GM18907 (cell line): ENCODE results near the gene ADD2.
"Not testable (repeated sequence)": the region's sequence is repeated elsewhere in the genome, so short reads cannot be mapped to it uniquely, and the experiment has no call there.

ENCODE experiments used
- ATAC-seq: cut with Tn5 transposase; IDR thresholded peaks from one replicate; pipeline ENCODE4 v1.9.1; 2021; ENCODE audit warnings: mild to moderate bottlenecking, moderate library complexity; ENCODE audit not compliant: unreplicated experiment

ADD2 gene, protein sequence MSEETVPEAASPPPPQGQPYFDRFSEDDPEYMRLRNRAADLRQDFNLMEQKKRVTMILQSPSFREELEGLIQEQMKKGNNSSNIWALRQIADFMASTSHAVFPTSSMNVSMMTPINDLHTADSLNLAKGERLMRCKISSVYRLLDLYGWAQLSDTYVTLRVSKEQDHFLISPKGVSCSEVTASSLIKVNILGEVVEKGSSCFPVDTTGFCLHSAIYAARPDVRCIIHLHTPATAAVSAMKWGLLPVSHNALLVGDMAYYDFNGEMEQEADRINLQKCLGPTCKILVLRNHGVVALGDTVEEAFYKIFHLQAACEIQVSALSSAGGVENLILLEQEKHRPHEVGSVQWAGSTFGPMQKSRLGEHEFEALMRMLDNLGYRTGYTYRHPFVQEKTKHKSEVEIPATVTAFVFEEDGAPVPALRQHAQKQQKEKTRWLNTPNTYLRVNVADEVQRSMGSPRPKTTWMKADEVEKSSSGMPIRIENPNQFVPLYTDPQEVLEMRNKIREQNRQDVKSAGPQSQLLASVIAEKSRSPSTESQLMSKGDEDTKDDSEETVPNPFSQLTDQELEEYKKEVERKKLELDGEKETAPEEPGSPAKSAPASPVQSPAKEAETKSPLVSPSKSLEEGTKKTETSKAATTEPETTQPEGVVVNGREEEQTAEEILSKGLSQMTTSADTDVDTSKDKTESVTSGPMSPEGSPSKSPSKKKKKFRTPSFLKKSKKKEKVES

DNA sequence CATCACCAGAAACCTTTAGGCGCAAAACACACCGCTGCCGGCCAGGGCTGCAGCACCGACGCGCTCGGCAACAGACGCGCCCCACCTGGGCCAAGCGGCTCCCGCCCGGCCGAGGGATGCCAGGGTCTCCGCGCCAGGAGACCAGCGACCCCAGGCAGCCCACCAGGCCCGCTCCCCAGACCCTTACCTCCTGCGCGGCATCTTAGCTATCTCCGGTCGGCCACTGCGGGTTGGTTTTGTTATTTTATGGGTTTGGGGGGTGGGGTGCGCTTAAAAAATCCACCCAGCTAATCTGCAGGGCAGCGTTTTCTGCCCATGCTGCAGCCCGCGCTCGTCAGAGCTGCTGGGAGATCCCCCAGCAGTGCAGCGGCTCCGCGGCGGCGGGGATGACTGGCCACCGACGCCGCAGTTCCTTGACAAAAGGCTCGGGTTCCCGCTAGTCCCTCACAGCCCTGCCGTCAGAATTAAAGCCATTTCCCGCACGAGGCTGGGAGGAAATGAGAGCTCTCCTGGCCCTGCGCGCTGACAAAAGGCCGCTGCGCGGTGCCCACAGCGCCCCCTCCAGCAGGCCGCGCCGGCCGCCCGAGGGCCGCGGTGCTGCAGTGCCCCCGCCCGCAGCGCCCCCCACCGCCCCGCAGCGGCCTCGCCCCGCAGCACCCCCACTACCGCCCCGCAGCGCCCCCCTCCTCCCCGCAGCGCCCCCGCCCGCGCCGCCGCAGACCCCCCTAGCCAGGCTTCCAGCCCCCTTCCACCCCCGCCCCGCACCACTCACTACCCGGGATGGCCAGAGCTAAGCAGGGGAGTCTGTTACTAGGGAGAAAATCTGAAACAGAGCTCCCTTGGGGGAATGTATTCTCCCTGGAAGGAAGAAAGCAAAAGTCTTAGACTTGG, at the start of gene ADD2:
Gene ADD2, minus strand, starts transcription at position 502 of the 891 bp plus-strand sequence. CDS start 61,792 bp downstream, outside the sequence.
- no peak for ATAC-seq

DNA sequence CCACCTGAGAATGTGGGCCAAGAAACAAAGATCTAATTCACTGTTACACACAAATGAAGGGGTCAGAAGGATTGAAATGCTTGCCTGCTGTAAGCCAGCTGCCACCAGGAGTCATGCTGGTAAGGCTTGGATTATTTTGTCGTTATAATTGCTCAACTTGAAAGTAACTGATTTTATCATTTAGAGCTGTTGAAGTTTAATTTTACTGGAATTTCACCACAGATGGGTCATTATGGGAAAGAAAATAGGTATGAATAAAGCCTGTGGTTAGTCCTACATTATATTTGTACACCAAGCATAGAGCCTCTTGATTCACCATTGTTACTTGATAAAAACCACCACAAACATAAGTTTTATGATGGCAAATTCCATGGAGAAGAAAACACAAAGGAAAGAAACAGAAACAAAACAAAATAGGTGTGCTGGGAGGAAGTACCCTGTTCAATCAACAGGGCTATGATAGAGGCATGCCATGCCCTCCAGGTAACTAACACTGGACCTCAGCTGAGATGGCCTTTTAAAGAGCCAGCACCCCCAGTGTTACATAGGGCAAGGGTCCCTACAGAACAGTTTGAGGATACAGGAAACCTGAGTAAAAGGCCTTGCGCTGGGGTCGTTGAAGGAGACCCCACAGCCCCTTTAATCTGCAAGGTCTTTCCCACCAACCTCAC, 49.4 kb upstream of the ADD2 start:
- no peak for ATAC-seq

DNA sequence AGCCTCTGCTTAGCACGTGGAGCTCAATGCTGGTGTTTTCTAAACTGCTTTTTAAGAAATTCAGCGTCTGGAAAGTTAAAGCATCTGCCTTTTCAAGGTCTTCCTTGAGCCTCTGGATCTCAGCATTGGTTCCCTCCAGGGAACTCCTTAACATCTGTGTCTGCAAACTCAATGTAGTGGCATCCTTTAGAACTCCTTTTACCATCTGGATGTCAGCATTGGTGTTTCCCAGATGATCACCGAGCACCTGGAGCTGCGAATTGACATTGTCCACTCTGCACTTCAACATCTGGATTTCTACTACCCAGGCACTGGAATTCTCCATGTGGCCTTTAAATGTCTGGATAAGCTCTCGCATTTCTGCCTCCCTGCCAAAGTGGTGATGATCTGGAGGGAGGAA, 48.7 kb upstream of the ADD2 start:
- no peak for ATAC-seq

DNA sequence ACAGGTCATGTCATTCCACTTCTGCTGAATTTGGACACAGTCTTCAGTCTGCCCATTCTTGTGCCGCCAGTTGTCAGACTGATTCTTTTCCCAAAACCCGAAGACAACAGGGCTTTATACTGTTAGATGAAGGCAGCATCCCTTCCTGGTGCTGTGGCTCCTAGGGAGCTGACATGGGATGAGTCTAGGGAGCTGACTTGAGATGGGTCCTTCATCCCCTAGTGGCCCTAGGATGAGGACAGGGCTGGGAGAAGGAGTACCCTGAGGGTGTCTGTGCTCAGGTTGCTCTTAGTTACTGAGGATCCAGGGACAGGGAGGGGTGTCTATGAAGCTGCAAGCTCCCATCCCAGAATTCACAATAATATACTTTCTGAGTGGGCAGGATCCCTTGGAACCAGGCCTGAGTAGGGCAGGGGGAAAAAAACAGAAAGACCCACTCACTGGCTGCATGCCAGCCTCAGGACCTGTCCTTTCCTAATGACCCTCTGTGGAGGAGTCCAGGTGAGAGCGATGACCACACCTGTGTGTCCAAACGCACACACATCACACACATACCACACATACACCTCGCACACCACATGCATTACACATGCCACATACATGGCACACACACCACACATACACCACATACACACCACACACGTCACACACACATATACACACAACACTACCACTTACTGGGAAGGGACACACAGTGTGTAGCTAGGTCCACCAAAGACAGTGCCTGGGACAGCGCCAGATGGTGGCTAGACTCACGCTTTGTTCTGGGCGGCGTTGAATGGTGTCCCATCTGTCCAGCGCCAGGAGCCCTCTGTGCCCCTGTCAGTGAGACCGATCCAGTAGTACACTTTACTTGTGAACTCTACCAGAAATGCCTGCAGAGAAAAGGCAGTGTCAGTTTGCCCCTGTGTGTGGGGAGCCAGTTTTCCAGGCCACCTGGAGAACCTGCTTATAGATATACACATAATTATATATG, 41.3 kb upstream of the ADD2 start:
- ATAC-seq: no peak

DNA sequence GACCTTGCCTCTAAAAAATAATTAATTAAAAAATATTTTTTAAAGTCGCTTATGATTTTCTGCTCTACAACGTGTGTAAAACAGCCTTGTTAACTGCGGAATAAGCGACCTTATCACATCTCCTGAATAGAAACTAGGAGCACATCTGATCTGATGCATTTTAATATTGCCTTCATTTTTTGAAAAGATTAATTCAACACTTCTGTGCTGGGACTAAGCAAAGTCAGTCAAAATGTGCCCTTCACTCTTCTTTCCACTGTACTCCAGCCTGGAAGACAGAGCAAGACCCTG, 39.8 kb upstream of the ADD2 start:
- ATAC-seq: no peak

DNA sequence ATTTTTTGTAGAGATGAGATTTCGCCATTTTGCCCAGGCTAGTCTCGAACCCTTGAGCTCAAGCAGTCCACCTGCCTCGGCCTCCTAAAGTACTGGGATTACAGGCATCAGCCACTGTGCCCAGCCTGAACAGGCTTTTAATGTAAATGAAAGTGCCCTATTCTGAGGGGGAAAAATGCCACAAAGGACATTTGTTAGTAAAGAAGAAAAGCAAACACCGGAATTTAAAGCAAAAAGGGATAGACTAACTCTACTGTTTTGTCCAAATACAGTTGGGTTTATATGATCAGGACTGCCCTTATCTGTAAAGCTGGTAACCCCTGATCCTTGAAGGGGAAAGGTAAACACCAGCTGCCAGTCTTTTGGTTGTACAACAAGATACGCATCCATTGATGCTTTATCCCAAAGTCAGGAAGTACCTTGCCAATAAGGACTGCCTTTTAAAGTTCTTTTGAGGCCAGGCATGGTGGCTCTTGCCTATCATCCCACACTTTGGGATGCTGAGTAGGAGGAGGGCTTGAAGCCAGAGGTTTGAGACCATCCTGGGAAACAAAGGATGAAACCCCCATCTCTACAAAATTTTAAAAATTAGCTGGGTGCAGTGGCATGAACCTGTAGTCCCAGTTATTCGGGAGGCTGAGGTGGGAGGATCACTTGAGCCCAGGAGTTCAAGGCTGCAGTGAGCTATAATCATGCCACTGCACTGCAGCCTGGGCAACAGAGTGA, 39.3 kb upstream of the ADD2 start:
- no peak for ATAC-seq

DNA sequence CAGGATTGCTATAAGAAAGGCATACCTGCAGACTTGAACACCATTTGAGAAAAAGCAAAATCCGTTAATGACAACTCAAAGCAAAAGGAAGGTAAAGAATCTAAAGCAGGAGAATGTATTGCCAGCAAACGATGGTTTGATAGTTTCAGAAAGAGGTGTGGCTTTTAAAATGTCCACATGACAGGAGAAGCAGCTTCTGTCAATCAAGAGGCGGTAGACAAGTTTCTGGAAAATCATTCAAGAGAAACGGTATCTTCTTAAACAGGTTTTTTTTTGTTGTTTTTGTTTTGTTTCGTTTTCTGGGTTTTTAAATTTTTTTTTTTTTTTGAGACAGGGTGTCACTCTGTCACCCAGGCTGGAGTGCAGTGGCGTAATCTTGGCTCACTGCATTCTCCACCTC, 38.6 kb upstream of the ADD2 start:
- ATAC-seq: no peak

DNA sequence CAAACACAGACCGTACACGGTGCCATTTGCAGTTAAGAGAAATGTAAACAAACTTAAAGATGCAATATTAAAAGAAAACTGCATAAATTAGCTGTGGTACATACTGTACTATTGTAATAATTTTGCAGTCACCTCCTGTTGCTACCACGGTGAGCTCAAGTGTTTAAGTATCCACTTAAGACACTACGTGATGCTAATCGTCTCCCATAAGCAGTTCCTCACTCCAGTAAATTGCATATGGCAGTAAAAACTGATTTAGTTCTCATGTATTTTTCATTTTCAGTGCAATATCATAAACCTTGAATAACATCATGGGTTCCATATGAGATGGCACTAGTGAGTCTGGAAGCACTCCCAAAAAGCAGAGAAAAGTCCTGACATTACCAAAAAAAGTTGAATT, 38.0 kb upstream of the ADD2 start:
- no peak for ATAC-seq

DNA sequence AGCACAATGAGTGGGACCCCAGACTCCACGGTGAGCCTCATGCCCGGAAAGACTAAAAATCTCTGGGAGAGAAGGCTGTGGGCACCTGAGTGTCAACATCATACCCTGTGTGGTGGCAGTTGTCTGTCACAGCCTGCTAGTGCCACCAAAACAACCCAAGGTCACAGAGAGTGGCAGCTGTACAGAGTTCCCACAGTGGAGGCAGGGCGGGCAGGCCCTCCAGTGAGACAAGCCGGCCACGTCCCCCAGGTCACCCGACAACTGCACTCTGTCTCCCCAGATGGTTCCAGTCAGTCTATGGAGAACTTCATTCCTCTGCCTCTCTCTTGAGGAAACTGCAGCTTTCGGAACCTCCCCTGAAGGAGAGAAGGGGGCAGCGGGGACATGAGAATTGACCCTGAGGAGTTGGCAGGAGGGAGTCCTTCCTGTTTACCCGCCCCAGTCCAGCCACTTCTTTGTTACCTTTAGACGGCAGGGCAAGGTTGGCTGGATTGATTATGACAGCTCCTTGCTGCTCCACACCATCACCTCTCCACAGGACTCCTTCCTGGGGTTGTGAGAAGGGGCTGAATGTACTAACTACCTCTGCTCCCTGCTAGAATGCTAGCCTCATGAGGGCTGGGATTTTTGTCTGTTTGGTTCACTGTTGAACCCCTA, 33.7 kb upstream of the ADD2 start:
- ATAC-seq: no peak

DNA sequence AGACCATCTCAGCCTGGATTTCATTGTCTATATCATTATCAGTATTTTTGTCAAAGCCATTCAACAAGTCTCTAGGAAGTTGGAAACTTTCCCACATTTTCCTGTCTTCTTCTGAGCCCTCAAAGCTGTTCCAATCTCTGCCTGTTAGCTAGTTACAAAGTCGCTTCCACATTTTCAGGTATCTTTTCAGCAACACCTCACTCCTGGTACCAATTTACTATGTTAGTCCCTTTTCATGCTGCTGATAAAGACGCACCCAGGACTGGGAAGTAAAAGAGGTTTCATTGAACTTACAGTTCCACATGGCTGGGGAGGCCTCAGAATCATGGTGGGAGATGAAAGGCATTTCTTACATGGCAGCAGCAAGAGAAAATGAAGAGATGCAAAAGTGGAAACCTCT, 31.7 kb upstream of the ADD2 start:
- ATAC-seq: no peak

DNA sequence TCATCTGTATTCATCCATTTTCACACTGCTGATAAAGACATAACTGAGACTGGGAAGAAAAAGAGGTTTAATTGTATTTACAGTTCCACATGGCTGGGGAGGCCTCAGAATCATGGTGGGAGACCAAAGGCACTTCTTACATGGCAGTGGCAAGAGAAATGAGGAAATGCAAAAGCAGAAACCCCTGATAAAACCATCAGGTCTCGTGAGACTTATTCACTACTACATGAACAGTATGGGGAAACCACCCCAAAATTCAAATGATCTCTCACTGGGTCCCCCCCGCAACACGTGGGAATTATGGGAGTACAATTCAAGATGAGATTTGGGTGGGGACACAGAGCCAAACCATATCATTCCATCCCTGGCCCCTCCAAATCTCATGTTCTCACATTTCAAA, 30.0 kb upstream of the ADD2 start:
- not testable (repeated sequence) for ATAC-seq

DNA sequence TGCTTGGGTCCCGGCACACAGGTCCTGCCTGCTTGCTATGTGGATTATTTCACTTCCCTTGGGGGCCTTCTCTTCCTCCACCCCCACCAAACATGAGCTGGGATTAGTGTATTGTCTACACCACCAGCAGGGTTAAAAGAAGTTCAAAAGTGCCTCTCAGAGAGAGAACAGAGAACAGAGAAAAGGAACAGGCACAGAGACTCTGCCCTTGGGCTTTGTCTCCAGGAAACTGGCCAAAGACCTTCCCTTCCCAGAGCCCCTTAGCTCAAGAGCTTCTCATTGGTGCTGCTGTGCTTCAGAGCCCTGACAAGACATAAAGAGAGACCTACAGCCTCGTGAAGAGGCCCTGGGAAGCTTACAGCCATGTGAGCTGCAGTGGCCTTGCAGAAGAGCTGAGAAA, 29.5 kb upstream of the ADD2 start:
- ATAC-seq: no peak

DNA sequence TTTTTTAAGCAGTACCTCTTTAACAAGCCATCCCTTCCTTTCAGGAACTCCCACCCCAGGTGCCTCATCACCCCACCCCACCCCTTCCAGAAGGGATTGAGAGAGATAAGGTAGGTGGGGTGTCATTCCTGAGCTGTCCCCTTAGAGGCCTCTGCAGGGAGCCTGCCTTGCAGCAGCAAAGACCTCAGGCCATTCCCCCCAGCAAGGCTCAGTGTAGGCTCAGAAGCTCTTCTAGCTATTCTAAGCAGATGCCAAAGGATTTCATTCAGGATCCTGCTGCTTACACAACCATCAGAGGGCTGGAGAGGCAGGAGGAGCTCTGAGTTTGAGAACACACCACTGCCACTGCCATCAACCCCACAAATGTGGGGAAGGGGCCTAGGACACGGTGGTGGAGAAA, 28.3 kb upstream of the ADD2 start:
- ATAC-seq: no peak

DNA sequence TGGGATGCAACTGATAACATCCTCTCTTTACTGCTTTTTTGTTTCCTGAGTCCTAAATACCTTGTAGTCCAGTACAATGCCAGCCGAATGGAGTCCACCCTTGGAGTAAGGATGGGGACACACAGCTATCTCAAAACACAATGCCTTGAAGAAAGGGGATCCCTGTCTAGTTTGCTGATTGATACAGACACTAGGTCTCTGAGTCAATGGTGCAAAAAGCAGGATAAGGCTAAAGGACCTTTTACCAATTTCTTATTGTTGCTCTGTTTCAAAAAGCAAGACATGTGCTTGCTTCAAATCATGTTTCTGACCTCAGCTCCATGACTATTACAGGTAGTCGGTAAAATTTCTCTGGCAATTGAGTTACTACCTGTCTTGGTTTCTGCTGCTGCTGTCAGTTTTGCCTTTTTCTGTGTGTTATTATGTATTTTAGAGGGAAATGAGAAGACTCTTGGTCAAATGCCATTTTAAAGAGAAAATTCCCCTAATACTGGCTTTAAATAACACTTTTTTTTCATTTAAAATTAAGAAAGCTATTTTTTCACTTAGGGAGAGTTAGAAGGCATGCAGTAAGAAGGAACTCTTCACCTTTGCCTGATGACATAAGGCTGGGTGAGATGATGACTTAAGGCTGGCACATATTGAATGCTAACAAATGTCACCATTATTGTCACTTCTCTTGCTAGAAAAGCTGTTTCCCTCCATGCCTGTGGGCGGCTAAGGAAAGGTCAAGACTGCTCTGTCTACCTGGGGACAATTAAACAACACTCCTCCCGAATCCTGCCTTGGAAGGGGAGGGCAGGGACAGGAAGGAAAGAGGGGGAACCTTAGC, 27.4 kb upstream of the ADD2 start:
- ATAC-seq: no peak

DNA sequence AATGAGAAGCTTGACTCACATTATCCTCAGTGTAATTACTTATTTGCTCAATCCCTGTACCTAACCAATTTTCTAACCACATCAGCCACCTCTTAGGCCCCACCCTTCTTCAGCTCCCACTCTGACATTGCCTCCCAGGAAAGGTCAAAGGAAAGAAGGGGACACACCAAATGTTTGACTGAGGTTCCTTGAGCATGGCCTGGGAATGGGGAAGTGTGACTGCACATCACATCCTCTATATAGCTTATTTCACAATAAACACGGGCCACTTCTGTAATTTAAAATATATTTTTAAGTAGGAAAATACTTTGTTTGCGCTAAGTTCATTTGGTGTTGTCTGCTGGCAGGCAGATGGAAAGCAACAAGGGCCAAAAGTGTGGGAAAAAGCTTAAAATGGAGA, 25.4 kb upstream of the ADD2 start:
- no peak for ATAC-seq

DNA sequence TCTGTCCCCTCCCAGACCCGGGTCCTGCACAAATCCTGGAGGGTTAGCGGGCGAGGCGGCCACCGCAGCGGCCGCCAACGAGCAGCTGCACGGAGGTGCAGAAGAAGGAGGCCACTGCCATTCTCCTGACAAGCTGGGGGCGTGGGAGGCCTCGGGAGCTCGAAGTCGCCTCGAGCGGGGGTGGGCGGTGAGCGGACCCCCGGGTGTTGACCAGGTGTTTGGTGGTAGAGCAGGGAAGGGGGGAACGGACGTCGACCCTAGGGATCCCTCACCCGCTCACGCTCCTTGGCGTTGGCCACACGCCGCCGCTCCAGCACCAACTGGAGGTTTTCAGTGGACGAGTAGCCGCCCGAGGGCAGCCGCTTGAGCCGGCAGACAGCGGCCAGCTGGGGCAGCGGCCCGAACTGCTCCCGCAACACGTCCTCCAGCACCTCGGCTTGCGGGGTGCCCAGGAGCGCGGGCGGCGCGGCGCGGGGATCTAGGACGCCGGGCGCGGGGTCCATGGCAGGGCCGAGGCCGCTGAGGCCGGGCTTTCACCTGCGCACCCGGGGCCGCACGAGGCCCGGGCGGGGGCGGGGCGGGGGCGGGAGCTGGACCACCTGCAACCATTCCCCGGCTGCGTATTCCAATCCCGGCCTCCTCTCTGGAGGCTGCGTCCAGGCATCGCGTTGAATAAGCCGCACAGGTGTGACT, 22.3 kb upstream of the ADD2 start, which contains the start of gene FIGLA:
Gene FIGLA, minus strand, starts transcription at position 508 of the 693 bp plus-strand sequence. Its CDS starts 5 bp downstream, at position 503.
- ATAC-seq: no peak
